Measurements from ENCODE around the gene PLCB1. TPM values are rescaled to one million over a fixed set of nuclear protein-coding genes. Genes with fewer than 3 reads are reported as not detected.

The PLCB1 gene
- total and polyA plus RNA-seq, 2 experiments from 2014 or later = 8.0 to 17.6 TPM

DNA sequence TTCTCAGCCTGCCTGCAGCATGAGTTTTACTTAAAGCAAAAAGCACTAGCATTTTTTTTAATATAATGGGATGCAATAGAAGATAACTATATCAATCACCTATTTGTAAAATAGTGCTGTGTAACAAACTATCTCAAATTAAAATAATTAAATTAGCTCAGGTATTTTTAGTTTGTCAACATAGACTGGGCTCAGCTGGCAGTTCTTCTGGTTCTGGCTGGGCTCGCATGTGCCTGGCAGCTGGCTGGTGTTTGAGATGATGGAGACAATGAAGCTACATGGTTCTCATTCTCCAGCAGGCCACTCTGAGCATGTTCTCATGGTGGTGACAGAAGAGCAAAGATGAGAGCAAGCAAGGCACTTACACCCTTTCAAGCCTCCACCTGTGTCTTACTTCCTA lies 181.0 kb downstream of the PLCB1 start:
- Histone ChIP-seq H3K9me3 (ENCODE audit: low read depth) (no peaks in the 10 kb centered on the region), H3K27ac (no peak overlapping the region), H3K36me3 (no peaks in the 10 kb centered on the region), H3K4me1 (ENCODE audit: low read depth) (peaks cover 19% of the 10 kb centered on the region), H3K4me3 (no peak overlapping the region), H3K27me3 (no peaks in the 10 kb centered on the region)
- TF ChIP-seq, protein P1, sequence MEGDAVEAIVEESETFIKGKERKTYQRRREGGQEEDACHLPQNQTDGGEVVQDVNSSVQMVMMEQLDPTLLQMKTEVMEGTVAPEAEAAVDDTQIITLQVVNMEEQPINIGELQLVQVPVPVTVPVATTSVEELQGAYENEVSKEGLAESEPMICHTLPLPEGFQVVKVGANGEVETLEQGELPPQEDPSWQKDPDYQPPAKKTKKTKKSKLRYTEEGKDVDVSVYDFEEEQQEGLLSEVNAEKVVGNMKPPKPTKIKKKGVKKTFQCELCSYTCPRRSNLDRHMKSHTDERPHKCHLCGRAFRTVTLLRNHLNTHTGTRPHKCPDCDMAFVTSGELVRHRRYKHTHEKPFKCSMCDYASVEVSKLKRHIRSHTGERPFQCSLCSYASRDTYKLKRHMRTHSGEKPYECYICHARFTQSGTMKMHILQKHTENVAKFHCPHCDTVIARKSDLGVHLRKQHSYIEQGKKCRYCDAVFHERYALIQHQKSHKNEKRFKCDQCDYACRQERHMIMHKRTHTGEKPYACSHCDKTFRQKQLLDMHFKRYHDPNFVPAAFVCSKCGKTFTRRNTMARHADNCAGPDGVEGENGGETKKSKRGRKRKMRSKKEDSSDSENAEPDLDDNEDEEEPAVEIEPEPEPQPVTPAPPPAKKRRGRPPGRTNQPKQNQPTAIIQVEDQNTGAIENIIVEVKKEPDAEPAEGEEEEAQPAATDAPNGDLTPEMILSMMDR (IDR thresholded peaks at IDR 0.05; ENCODE audit: low read depth, low read length) = no peak
- DNase-seq (ENCODE audit: low read depth in 1 of 2, low spot score in 1 of 2) = no peak

DNA sequence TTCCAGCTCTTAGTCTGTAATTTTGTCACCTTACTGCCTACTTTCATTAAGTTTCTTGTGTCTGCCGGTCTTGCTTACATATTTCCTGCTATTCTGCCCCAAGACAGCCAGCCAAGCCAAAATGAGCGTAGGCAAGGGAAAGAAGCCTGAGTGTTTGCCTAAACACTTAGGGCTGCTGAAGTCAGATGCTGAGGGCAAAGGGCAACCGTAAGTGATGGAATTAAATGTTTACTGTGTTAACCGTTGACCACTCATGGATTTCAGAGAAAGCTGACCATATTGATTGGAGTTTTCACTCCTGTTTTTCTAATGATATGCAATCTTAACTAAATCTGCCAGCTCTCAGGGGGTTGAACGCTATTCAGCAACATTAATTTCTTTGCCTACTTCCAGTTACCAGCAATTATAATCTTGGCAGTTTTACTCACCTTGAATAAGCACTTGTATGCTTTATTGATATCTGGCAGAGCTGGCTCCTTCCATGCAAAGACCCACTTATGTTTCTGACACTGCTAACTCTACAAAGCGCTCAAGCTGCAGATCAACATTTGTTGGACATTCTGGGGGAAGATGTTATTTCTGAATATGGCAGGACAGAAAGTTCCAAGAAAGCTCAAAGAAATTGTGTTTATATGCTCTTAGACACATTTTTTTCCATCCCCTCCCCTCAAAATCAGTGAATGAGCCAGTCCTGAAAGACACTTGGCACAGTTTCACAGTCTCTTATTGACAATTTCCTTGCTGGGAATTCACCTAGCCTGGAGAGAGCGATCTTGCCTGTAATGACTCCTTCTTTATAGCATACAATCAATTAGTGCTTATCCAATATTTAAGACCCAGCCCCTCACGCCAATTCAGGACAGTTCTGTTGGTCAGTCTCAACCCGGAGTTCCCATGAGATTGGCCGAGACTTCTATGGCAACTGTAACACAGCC lies 183.8 kb downstream of the PLCB1 start:
- no peak overlapping the region for H3K27ac ChIP-seq
- TF ChIP-seq, protein P1 (IDR thresholded peaks at IDR 0.05; ENCODE audit: low read depth, low read length) = no peak
- H3K4me1 ChIP-seq (ENCODE audit: low read depth) = peaks cover 8% of the 10 kb centered on the region
- DNase-seq (ENCODE audit: low read depth in 1 of 2, low spot score in 1 of 2) = no peak
- H3K9me3 ChIP-seq (ENCODE audit: low read depth) = no peaks in the 10 kb centered on the region
- no peaks in the 10 kb centered on the region for H3K36me3 ChIP-seq
- no peaks in the 10 kb centered on the region for H3K27me3 ChIP-seq
- H3K4me3 ChIP-seq = no peak overlapping the region

DNA sequence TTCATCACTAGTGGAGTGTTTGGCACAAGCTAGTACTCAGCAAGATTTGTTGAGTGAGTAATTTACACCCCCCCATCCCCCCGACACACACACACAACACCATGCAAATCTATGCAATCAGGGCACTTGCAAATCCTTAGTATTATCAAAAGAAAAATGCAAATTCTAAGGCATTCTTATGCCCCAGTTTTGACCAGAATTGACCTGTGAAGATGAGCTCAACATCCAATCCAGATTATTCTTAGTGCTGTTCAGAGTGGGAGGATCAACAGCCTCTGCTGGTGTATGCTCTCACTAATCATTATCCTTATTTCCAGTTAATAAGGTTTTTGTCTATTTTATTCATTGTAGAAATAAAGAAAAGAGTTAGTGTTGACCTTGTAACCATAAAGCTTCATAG lies 185.4 kb downstream of the PLCB1 start:
- no peaks in the 10 kb centered on the region for H3K36me3 ChIP-seq
- no peak for DNase-seq (ENCODE audit: low read depth in 1 of 2, low spot score in 1 of 2)
- no peak overlapping the region for H3K27ac ChIP-seq
- H3K4me1 ChIP-seq (ENCODE audit: low read depth) = peaks cover 4% of the 10 kb centered on the region
- H3K4me3 ChIP-seq = no peak overlapping the region
- H3K9me3 ChIP-seq (ENCODE audit: low read depth) = no peaks in the 10 kb centered on the region
- TF ChIP-seq, protein P1 (IDR thresholded peaks at IDR 0.05; ENCODE audit: low read depth, low read length) = no peak
- H3K27me3 ChIP-seq = no peaks in the 10 kb centered on the region

DNA sequence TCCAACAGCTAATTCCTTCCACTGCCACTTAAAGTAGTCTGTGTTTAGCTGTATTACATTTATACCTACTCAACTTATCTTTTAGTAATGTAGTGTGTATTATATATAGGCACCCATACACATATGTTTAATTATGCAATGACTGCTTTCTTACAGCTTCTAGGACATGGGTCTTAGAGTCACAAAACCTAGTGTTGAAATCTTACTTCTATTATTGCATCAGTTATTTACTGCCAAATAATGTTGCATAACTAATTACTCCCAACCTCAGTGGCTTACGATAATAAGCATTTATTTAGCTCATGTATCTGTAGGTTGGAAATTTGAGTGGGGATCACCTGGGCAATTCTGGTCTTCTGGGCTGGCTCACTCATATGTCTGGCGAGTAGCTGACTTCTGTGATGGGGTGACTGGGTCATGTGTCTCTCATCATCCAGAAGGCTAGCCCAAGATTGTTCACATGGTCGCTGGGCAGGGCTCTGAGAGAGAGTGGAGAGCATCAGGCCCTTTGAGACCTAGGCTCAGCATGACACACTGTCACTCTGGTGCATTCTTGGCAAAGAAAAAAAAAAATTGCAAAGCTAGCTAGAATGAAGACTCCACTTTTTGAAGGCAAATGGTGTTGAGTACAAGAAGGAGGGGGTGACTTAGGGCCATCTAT lies 187.0 kb downstream of the PLCB1 start:
- H3K4me3 ChIP-seq = no peak overlapping the region
- DNase-seq (ENCODE audit: low read depth in 1 of 2, low spot score in 1 of 2) = peak in 1 of 2 donors; percentile 9
- no peaks in the 10 kb centered on the region for H3K9me3 ChIP-seq (ENCODE audit: low read depth)
- no peaks in the 10 kb centered on the region for H3K27me3 ChIP-seq
- peaks cover 12% of the 10 kb centered on the region for H3K4me1 ChIP-seq (ENCODE audit: low read depth)
- no peaks in the 10 kb centered on the region for H3K36me3 ChIP-seq
- no peak overlapping the region for H3K27ac ChIP-seq
- TF ChIP-seq, protein P1 (IDR thresholded peaks at IDR 0.05; ENCODE audit: low read depth, low read length) = no peak

DNA sequence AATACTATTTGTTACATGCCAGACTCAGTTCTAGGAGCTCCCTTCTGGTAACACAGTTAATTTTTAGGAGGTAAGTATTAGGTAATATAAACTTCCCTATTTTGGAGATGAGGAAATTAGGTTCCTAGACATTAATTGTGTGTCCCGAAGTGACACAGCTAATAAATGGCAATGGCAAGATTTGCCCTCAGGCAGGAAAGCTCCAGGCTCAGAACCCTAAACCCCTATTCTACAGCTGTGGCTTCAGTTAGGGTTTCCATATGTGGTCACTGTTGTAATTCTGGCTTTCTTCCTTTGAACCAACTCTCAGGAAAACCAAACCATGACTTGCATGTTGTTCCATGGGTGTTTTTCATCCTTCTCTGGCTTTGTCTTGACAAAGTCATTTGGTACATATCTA lies 188.2 kb downstream of the PLCB1 start:
- Histone ChIP-seq H3K9me3 (ENCODE audit: low read depth) (no peaks in the 10 kb centered on the region), H3K4me3 (no peak overlapping the region), H3K27me3 (no peaks in the 10 kb centered on the region), H3K36me3 (no peaks in the 10 kb centered on the region), H3K27ac (no peak overlapping the region), H3K4me1 (ENCODE audit: low read depth) (peaks cover 12% of the 10 kb centered on the region)
- no peak for DNase-seq (ENCODE audit: low read depth in 1 of 2, low spot score in 1 of 2)
- TF ChIP-seq, protein P1 (IDR thresholded peaks at IDR 0.05; ENCODE audit: low read depth, low read length) = no peak
